GM10248 (cell line): ENCODE results near the gene SLC25A13.

Experiments
- CTCF ChIA-PET: fragments of 300-600 bp; sonication (Branson Sonifier 250); formaldehyde crosslinking; extraction: SDS; loops from one replicate; lab custom pipeline; 2021; ENCODE audit warnings: antibody characterized with exemption; lab: Yijun Ruan, JAX
- POLR2A ChIA-PET: fragments of 350-650 bp; sonication (Branson Sonifier 250); formaldehyde crosslinking; extraction: SDS; loops from one replicate; lab custom pipeline; 2020; ENCODE audit warnings: antibody characterized with exemption; lab: Yijun Ruan, JAX
- DNase-seq: peaks from one replicate; pipeline ENCODE4 v3.0.0; 2012; ENCODE audit errors: extremely low spot score
- TF ChIP-seq, protein P1 (sequence below): IDR thresholded peaks from 2 replicates; pipeline ENCODE4 v1.5.1; 2012; ENCODE audit warnings: mild to moderate bottlenecking, low read depth; ENCODE audit errors: extremely low read depth, missing control alignments, control extremely low read depth

Gene SLC25A13

GRCh38 chr7:96127746-96128145 lies 194.2 kb downstream of the SLC25A13 start:
- no peak for DNase-seq
- TF ChIP-seq, protein P1, sequence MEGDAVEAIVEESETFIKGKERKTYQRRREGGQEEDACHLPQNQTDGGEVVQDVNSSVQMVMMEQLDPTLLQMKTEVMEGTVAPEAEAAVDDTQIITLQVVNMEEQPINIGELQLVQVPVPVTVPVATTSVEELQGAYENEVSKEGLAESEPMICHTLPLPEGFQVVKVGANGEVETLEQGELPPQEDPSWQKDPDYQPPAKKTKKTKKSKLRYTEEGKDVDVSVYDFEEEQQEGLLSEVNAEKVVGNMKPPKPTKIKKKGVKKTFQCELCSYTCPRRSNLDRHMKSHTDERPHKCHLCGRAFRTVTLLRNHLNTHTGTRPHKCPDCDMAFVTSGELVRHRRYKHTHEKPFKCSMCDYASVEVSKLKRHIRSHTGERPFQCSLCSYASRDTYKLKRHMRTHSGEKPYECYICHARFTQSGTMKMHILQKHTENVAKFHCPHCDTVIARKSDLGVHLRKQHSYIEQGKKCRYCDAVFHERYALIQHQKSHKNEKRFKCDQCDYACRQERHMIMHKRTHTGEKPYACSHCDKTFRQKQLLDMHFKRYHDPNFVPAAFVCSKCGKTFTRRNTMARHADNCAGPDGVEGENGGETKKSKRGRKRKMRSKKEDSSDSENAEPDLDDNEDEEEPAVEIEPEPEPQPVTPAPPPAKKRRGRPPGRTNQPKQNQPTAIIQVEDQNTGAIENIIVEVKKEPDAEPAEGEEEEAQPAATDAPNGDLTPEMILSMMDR, result no peak
- ChIA-PET CTCF (no interaction called here), POLR2A (no interaction called here)

GRCh38 chr7:96126382-96126781 lies 195.5 kb downstream of the SLC25A13 start:
- ChIA-PET CTCF (interaction anchor here (1.4 kb wide), 1 partner anchor 15 kb away, joined by 3 read pairs; no protein-coding TSS in a partner anchor), POLR2A (no interaction called here)
- no peak for DNase-seq
- TF ChIP-seq, protein P1, result no peak

DNA sequence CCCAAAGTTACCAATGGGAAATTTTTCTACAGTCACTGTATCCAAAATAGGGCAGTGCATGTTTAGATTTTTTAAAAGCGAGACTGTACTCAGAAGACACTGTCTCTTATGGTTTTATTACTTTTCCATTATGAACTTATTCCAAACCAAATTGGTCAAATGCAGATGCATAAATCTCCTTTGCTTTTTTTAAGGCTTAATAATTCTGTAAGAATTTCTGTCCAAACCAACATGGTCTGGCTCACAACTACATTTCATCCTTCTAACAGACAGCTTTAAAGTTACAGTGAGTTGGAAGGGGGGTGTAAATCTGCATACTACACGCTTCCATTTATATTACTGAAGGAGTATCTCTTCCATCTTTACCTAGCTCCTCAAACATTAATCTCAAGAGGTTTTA lies 199.2 kb downstream of the SLC25A13 start:
- CTCF ChIA-PET, result no interaction called here
- POLR2A ChIA-PET, result no interaction called here
- TF ChIP-seq, protein P1, result no peak
- DNase-seq, result no peak

- TF ChIP-seq, protein P1, result no peak
- POLR2A ChIA-PET, result no interaction called here
- CTCF ChIA-PET, result no interaction called here
- no peak for DNase-seq
These were observed 200.1 kb downstream of the SLC25A13 start for GRCh38 chr7:96121752-96122151.

DNA sequence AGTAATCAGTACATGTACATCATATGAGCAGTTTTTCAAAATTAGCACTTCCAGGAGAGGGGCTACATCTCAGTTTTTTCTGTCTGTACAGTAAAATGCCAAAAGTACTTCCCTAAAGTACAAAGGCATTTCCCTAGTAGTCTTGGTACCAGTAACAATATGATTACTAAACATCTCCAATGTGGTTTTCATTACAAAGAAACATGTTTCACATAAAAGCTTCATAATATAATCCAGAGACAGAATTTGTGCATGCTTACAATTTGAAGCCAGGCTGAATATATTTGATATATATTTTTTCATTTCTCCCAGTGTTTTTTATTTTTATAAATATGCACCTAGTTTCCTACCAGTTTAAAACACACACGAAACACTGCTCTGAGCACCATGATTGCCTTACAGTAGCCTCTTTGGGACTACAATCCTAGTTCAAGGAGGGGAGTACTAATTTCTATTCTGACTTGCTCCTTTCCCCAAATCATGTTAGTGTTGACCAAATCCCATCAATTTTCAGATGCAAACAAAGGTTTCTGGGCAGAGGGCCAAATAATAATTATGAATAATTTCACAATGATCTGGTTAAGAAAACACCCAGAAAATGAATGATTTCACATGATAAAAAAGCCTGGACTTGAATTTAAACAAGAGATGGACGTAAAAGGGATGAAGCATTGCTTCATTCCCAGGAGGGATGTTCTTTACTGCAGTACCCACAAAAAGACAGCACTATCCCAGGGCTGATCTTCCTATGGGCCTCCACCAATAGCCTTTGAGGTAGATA lies 201.3 kb downstream of the SLC25A13 start:
- no peak for DNase-seq
- TF ChIP-seq, protein P1, result no peak
- ChIA-PET CTCF (no interaction called here), POLR2A (no interaction called here)

GRCh38 chr7:96118449-96119001 lies 203.4 kb downstream of the SLC25A13 start:
- ChIA-PET CTCF (no interaction called here), POLR2A (no interaction called here)
- TF ChIP-seq, protein P1, result no peak
- DNase-seq, result no peak
